ENCODE measurements around the gene CLN6.
"Not testable (repeated sequence)": the region's sequence is repeated elsewhere in the genome, so short reads cannot be mapped to it uniquely, and the experiment has no call there.

Gene CLN6

DNA sequence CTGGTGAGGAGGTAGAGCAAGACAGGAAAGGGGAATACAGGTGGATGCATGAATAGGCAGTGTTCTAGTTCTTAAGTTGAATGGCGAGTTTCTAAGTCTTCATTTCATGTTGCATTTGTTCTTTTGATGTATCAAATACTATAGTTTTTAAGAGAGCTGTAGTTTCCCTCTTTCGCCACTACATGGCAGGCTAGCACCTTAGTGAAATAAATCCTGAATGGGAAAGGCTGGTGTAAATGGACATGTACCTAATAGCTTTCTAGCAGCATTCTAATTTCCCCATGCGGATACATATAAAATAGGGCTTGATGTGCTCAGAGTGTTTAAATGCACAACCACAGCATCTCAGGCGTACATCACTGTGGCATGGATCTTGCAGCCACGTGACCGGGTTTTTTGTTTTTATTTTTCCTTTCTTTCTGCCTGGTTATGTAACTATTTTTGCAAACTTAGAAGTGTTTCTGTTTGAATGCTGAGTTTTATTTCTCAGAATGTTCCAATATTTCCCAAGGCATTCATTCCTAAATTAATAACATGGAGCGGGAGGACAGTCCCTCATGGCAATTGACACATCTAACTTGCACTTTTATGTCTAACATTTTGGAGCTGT lies 23.5 kb upstream of the CLN6 start:
- no peak for DNase-seq

DNA sequence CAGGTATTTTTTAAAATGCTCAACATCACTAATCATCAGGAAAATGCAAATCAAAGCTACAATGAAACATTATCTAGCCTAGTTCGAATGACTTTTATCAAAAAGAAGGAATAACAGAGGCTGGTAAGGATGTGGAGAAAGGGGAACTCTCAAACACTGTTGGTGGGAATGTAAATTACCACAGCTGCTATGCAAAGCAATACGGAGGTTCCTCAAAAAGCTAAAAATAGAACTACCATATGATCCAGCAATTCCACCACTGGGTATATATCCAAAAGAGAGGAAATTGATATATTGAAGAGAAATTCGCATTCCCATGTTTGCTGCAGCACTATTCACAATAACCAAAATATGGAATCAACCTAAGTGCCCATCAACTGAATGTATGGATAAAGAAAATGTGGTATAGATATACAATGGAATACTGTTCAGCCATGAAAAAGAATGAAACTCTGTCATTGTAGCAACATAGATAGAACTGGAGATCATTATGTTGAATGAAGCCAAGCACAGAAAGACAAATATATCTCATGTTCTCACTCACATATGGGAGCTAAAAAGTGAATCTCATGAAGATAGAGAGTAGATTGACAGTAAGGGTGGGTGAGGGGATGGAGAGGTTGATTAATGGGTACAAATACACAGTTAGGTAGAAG lies 19.7 kb upstream of the CLN6 start:
- no peak for DNase-seq

DNA sequence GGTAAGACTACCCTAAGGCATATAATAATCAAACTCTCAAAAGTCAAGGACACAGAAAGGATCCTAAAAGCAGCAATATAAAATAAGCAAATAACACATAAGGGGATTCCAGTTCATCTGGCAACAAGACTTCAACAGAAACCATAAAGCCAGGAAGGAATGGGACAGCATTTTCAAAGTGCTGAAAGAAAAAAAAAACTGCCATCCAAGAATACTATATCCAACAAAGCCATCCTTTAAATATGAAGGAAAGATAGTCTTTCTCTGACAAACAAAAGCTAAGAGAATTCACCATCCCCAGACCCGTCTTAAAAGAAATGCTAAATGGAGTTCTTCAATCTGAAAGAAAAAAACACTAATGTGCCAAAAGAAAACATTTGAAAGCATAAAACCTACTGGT lies 14.7 kb upstream of the CLN6 start:
- DNase-seq, result no peak

DNA sequence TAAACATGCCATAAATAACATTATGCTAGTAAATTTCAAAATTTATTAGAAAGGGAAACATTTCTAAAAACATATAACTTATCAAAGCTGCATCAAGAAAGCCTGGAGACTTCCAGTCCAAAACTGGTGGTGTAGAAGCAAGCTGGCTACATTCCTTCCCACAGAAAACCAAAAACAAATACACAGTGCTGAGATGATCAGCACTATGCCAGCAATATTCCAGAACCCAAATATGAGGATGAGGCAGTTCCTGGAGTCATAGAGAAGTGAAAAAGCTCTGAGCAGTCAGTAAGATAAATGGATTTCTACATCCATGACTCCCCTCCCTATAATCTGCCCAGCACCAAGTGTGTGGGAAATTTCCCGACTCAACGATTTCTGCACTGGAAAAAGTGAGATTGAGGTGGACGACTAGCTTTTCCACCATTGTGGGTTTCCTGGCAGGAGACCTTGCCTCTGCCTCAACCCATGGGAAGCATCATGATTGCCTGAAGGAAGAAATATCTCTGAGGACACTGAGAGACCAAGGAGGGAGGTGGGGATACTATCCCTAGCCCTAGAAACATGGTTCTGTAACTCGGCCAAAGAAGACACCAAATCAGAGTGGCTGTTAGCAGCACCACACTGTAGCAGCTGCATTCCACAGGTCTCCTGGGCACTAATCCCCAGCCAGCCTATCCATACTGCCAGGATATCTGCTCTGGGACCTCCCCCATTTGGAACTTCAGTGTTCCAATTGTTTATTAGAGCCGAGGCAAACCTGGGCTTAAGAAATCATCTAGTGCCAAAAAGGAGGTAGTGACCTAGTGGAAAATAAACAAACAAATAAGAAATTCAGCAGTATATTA lies 11.8 kb upstream of the CLN6 start:
- DNase-seq, result no peak

DNA sequence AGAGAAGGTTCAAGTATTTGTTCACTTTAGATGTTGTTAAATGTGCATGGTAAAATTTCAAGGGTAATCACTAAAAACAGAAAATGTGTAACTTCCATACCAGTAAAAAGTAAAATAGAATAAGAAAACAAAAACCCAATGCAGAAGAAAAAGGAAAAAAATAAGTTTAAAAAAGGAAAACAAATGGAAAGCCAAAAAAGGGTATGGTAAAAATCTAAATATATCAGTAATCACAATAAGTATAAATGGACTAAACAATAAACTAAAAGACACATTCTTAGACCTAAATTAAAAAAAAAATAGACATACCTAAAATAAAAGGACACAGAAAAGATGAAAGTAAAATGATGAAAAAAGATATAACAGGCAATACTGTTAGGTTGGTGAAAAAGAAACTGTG lies 9.5 kb upstream of the CLN6 start:
- no peak for DNase-seq

DNA sequence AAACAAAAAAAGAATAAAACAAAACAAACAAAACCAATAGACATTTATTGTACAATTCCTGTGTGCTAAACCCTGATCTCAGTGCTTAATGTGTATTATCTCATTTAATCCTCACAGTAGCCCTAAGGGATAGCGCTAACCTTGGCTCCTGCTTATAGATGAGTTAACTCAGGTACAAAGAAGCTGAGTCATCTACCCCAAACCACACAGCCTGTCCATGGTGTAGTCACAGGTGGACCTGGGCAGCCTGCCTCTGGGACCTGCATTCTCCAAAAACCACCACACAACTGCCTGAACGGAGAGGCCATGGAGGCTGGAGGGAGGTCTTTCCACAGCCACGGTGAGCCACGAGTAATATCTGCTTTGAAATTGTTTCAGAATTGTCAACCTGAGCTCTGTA lies 5.5 kb upstream of the CLN6 start:
- no peak for DNase-seq

DNA sequence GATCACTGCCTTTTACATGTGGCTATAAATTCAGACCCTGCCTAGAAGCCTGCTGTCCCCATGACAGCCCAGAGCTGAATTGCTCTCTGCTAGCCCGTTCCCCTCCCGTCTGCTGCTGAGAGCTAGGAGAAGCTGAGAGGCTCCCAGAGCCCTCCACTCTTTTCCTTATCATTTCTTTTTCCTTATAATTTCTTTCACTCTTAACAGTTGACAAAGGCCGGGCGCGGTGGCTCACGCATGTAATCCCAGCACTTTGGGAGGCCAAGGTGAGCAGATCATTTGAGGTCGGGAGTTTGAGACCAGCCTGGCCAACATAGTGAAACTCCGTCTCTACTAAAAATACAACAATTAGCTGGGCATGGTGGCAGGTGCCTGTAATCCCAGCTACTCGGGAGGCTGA lies 5.0 kb upstream of the CLN6 start:
- DNase-seq, result not testable (repeated sequence)

DNA sequence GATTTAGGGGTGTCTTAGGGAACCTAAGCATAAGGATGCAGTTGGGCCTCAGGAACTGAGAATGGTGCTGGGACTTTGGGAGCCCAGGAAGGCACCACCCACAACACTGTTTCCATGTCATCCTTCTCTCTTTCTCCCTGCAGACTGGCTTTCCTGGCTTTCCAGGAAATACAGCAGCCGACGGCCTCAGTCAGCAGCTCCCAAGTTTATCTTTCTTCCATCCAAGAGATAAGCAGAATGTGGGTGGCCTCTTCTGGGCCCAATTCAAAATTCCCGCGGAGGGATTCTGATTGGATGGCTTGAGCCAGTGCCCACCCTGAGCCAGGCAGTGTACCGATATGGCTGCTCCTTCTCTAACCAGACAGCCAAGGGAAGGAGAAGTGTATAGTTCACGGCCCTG lies 4.5 kb upstream of the CLN6 start:
- DNase-seq, result no peak

DNA sequence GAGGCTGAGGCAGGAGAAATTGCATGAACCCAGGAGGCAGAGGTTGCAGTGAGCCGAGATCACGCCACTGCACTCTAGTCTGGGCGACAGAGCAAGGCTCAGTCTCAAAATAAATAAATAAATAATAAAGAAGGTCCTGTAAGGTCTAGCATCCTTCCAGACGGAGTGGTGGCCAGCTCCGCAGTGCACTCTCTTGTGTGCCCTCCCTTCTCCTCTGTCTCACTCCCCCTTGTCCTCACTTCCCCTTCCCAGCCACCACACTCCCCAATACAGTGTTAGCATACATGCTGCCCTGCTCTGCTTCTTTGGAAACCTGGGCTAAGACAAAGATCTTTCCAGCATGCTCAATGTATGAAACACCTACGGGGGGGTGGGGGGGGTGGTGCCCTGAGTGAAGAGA lies 3.4 kb upstream of the CLN6 start:
- DNase-seq, result no peak

DNA sequence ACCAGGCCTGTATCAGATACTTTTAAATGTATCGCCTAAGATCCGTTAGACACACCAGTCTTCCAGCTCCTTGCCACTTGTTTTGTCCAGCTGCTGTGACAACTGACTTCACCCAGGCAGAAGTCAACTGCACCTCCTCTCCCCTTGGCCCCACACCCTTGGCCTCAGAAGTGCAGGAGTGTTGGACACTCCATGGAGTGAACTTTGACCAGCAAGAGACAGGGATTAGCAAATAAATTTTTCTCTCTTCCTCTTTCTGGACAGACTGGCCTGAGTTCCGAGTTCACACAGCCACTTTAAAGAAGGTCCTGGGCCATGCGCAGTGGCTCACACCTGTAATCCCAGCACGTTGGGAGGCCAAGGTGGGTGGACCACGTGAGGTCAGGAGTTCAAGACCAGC lies 2.9 kb upstream of the CLN6 start:
- DNase-seq, result no peak

DNA sequence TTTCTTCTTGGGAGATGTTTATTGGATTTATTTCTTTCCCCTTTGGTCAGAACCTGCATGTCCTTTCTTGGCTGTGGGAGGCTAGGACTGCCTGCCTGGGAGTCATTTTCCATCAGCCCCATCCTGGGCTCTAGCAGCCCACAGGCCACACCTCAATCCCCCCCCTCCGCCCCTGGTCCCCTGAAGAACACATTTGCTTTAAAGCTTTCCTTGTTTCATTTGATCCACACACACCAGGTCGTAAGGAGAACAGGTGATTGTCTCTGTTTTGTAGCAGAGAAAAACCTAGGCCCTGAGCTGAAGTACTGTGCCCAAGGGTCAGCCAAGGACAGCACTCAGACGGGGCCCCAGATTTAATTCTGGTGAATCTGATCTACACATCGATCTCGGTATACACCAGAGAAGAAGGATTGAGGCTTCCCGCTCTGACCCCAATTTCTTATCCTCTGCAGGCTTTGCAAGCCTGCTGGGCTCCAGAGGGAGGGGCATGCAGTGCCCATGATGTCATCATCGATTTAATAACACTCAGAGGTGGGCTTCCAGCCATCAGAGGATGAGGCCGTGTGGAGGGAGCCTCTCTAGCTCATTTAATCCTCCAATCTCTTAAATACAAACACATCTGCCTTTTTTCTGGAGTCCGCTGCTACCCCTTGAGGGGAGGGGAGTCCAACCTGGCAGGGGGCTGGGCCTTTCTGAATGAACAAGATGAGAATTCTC lies 1.7 kb upstream of the CLN6 start:
- DNase-seq, result no peak

DNA sequence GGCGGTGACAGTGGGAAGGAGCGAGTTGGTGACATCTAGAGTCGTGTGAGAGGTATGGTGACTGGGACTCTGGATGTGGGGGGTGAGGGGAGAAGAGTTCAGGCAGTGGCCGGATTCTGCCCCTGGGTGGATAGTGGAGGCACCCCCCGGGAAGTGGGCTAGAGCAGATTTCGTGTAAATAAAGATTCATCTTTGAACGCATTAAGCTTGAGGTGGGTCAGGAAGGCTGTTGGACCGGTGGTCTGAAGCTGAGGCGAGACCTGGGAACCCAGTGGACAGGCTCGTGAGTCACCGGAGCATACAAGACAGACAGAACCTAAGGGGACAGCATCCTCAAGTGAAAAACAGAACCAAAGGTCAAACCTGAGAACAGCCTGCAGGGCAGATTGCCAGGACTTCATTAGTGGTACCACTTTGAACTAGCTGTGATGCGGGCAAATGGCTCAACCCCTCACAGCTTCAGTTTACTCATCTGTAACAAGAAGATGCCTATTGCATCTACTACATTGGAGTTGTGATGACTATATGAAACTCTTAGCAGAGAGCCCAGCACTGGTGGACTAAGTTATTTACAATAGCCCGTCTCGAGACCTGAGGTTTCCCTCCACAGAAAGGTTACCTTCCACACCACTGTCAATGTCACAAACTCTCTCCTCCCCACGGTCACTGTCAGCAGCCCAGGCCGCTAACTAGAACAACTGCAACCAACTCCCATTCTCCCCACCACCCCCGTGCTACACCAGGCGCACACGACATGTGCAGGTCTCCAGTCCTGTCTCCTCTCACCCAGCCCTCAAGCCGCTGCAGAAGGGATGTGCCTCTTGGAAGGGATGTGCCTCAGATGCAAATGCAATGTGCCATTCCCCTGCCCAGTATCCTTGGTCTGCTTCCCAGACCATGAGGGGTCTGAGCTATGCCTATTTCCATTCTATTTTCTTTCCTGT lies 901 bp upstream of the CLN6 start:
- no peak for DNase-seq

DNA sequence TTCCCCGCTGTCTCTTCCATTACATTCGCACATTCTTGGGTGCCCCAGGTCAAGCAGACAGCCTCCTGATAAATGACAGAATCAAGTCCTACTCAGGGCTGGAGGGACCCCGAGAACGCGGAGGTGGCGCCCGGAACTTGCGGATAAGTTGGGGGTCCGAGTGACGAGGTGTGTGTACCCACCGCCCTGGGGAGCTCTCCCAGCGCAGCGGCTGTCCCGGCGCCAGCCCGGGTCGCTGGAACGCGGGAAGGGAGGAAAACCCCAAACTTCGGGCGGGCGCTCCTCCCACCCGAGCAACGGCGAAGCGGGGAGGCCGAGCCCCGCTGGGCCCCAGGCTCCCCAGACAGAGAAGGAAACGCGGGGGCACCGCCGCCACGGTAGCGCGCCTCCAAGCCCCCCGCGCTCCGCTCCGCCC lies 550 bp downstream of the CLN6 start:
- DNase-seq, result no peak

DNA sequence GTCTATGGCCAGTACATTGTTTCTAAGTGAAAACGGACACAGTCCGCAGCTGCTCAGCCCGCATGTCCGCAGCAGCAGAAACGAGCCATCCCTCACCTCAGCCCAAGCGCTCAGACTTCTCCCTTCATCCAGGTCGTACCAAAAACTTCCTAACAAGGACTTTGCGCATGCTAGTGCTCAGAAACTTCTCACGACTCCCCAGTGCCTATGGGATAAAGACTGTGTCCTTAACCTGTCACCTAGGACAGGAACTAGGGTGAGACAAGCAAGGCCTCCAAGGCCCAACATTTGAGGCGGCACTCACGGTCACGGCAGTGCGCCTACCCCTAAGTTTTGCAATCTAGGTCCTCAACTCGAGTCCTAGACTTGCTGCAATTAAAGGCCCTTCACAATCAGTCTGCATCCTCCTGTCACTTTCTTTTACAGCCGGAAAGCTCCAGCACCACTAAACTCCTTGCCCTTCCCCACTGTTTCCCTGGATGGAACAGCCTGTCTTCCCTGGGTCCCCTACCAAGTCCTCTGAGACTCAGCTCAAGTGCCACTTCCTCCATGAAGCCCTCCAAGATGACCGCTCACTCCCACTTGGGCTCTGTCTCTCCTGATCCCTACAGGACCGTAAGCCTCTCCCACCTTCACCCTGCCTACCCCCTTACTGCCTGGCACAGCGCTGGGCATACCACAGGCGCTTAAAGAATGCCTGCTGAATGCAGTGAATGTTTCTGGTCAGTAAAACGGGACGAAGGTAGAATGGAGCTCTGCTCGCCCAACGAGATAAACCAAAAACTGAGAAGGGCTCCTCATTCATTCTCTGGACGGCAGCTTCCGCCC lies 1.2 kb downstream of the CLN6 start:
- no peak for DNase-seq

DNA sequence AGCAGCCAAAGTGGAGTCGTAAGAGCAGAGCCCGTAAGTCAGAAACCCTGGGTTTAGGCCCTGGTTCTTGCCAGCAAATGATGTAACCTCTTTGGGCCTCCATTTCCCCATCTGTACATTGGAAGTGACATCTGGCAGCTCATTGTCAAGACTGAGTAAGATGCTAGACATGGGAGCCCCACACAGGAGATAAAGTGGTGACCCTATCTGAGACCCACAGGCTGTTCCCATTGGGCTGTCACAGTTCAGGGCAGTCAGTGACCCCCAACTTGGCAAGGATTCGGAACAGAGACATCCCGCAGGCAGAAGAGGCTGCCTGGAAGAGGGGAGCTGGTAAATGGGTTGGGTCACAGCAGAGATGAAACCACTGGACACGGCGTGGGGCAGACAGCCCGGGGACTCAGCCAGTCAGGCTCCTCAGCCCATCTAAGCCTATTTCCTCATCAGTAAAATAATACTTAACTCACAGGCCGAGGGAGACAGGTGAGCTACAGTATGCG lies 1.8 kb downstream of the CLN6 start:
- DNase-seq, result no peak

DNA sequence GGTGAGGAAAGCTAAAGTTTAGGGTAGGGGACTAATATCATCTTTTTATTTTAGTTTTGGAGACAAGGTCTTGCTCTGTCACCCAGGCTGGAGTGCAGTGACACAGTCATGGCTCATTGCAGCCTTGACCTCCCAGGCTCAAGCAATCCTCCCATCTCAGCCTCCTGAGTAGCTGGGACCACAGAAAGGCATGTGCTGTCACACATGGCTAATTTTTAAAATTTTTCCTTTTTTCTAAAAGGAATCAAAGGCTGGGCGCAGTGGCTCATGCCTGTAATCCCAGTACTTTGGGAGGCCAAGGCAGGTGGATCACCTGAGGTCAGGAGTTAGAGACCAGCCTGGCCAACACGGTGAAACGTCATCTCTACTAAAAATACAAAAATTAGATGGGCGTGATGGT lies 4.1 kb downstream of the CLN6 start:
- DNase-seq, result not testable (repeated sequence)

DNA sequence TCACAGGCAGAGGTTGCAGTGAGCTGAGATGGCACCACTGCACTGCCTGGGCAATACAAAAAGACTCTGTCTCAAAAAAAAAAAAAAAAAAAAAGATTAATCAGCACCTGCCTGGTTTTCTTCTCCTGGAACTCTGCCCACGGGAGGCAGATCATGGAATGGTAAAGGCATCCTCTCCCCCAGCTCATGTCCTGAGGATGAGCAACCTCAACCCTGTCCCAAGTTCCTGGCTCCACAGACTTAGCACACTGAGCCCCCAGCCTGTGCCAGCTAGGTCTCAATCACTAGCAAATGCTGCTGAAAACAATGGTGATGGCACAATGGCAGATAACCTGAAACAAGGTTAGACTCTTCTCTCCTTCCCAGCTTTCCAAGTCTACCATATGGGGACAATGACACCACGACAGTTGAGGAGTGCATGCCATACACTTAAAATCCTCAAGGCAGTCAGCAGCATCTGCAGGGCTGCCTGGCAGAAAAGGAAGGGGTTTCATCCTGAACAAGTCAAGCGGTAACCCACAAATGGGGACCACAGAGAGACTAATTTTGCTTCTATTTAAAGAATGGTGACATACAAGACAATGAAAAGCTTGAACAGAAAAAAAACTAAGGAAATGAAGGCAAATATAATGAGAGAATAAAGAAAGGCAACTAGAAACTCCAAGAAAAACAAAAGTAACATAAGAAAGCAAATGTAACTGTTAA lies 4.8 kb downstream of the CLN6 start:
- DNase-seq, result no peak

DNA sequence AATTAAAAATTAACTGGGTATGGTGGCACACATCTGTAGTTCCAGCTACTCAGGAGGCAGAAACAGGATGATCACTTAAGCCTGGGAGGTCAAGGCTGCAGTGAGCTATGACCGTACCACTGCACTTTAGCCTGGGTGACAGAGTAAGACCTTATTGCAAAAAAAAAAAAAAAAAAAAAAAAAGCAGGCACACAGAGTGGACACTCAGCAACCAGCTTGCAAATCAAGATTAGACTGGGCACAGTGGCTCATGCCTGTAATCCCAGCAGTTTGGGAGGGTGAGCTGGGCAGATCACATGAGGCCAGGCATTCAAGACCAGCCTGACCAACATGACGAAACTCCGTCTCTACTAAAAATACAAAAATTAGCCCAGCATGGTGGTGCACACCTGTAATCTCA lies 5.4 kb downstream of the CLN6 start:
- no peak for DNase-seq

DNA sequence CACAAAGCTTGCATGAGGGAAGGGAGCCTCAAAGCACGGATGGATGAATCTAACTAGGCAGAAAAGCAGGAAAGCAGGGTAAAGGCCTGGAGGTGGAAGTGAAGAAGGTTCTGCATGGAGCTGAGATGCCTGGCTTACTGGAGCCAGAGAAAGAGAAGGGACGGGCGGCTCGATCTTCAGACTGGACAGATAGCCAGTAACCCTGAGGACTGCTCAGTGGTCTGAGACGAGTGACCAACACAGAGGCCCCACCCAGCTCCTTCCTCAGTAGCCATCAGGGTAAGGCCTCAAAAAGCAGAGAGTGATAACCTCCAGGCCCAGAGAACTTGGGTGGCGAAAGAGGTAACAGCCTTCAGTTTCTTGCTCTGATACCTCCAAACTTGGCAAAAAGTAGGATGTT lies 6.4 kb downstream of the CLN6 start:
- no peak for DNase-seq

DNA sequence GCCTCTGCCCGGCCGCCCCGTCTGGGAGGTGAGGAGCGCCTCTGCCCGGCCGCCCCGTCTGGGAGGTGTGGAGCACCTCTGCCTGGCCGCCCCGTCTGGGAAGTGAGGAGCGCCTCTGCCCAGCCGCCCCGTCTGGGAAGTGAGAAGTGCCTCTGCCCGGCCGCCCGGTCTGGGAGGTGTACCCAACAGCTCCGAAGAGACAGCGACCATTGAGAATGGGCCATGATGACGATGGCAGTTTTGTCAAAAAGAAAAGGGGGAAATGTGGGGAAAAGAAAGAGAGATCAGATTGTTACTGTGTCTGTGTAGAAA lies 7.1 kb downstream of the CLN6 start:
- not testable (repeated sequence) for DNase-seq
